Measurements from ENCODE around the gene FAM89B. TPM values are rescaled to one million over a fixed set of nuclear protein-coding genes. Genes with fewer than 3 reads are reported as not detected.

The FAM89B gene
- total RNA-seq, 1 donor from 2014 or later: 47.5 TPM

DNA sequence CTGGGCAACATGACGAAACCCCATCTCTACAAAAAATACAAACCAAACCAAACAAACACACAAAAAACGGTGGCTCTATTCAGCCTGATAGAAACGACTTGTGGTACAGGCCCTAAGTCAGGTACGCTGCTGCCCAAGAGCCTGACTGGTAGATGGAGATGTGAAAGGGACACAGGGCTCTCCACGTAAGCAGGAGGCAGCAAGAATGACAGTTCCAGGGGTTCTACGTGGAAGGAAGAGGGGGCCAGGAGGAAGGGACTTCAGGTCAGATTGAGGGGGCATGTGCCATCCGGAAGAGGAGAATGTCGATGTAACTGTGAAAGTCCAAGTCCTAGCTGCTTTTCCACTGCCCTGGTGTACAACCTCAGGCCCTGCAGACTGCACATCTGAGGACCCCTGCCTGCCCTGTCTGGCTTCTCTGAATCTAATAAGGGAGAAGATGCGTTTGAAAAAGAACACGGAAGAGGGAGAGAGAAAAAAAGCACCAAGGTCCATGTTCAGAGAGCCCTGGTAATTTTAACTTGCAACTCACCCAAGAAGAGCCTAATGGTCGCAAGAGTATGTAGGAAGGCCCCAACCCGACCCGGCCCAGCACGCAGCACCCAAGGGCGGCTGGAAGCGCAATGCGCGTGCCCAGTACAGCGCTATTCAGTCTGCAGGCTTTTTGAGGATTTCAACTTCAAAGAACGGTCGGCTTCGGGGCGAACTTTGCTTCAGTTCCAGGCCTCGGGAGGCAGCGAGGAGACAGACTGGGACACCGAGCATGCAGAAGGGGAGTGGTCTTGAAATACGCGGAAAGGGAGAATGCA, 3.0 kb upstream of the FAM89B start:
- Histone ChIP-seq H2AFZ (ENCODE audit: low read depth, low read length) (peak overlapping the region; percentile 85), H3K9ac (ENCODE audit: low read length) (peak overlapping the region; percentile 91), H3K4me2 (ENCODE audit: low read length) (peak overlapping the region; percentile 98), H3K79me2 (ENCODE audit: insufficient read depth, low read length) (peaks cover 58% of the 10 kb centered on the region), H4K20me1 (ENCODE audit: insufficient read depth, low read length) (peaks cover 27% of the 10 kb centered on the region), H3K9me3 (ENCODE audit: insufficient read depth, low read depth, low read length) (no peaks in the 10 kb centered on the region), H3K4me3 (ENCODE audit: insufficient read depth, low read depth, low read length) (peak overlapping the region; percentile 91), H3K4me1 (ENCODE audit: insufficient read depth, low read length) (peaks cover 49% of the 10 kb centered on the region), H3K36me3 (ENCODE audit: insufficient read depth, low read length) (no peaks in the 10 kb centered on the region), H3K27ac (ENCODE audit: low read depth, low read length) (peak overlapping the region; percentile 72), H3K27me3 (ENCODE audit: insufficient read depth, low read length) (no peaks in the 10 kb centered on the region)
- FAIRE-seq: no peak
- TF ChIP-seq, protein P1, sequence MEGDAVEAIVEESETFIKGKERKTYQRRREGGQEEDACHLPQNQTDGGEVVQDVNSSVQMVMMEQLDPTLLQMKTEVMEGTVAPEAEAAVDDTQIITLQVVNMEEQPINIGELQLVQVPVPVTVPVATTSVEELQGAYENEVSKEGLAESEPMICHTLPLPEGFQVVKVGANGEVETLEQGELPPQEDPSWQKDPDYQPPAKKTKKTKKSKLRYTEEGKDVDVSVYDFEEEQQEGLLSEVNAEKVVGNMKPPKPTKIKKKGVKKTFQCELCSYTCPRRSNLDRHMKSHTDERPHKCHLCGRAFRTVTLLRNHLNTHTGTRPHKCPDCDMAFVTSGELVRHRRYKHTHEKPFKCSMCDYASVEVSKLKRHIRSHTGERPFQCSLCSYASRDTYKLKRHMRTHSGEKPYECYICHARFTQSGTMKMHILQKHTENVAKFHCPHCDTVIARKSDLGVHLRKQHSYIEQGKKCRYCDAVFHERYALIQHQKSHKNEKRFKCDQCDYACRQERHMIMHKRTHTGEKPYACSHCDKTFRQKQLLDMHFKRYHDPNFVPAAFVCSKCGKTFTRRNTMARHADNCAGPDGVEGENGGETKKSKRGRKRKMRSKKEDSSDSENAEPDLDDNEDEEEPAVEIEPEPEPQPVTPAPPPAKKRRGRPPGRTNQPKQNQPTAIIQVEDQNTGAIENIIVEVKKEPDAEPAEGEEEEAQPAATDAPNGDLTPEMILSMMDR (IDR thresholded peaks at IDR 0.05; ENCODE audit: insufficient read depth, low read depth, low read length): no peak
- TF ChIP-seq EZH2 (IDR thresholded peaks at IDR 0.05; ENCODE audit: insufficient read depth, low read length): no peak
- H3K9me3 Mint-ChIP-seq (ENCODE audit: unreplicated experiment): no peaks in the 10 kb centered on the region
- DNase-seq (ENCODE audit: low read depth): no peak
- peaks cover 2% of the 10 kb centered on the region for H3K36me3 Mint-ChIP-seq (ENCODE audit: low read depth, unreplicated experiment)
- peaks cover 25% of the 10 kb centered on the region for H3K4me1 Mint-ChIP-seq (ENCODE audit: low read depth, unreplicated experiment)
- H3K27me3 Mint-ChIP-seq (ENCODE audit: low read depth, unreplicated experiment): no peaks in the 10 kb centered on the region
- H3K4me3 Mint-ChIP-seq (ENCODE audit: unreplicated experiment): peak overlapping the region; percentile 98
- H3K27ac Mint-ChIP-seq (ENCODE audit: unreplicated experiment): peak overlapping the region; percentile 87

DNA sequence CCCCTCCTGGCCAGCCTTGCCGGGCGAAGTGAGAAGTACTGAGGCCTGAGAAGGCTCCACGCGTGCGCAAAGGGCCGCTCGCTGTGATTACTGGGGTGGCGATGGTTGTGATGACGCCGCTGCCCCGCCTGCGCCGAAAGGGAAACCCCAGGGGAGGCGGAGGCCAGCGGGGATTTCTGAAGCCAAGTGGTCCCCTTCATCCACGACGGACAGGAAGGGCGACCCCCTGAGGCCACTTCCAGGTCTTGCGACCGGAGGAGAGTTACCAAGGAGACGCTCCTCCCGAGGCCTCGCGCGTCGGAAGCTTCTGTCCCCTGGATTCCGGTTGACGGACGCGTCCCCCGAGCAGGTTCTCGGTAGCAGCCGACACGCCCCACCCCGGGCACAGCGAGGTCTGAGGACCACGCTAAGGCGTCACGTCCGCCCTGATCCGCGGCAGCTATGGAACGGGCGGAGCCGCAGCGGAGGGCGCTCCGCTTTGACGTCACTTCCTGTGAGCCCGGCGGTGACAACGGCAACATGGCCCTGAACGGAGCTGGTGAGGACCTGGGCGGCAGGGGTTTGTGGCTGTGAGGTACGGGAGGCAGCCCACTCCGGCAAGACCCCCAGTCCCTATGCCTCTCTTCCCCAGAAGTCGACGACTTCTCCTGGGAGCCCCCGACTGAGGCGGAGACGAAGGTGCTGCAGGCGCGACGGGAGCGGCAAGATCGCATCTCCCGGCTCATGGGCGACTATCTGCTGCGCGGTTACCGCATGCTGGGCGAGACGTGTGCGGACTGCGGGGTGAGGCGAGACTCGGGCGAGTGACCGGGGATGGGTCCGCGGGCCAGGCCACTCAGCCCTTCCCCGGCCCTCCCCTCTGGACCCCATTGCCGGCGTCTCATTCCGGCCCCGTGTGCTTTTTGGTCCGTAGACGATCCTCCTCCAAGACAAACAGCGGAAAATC, 2.1 kb upstream of the FAM89B start, which contains the start of gene ZNRD2:
Gene ZNRD2 (plus strand): TSS at position 505 of the 946 bp plus-strand sequence. CDS start 15 bp downstream, at position 520.
- H3K4me2 ChIP-seq (ENCODE audit: low read length): peak within 1 kb of the TSS; percentile 98
- peaks cover 56% of the 10 kb centered on the region for H3K4me1 ChIP-seq (ENCODE audit: insufficient read depth, low read length)
- no peak for TF ChIP-seq EZH2 (IDR thresholded peaks at IDR 0.05; ENCODE audit: insufficient read depth, low read length)
- TF ChIP-seq, protein P1 (IDR thresholded peaks at IDR 0.05; ENCODE audit: insufficient read depth, low read depth, low read length): peak; percentile 37
- peak within 1 kb of the TSS; percentile 91 for H3K4me3 ChIP-seq (ENCODE audit: insufficient read depth, low read depth, low read length)
- DNase-seq (ENCODE audit: low read depth) (peak; percentile 97), FAIRE-seq (no peak)
- peaks cover 58% of the 10 kb centered on the region for H3K79me2 ChIP-seq (ENCODE audit: insufficient read depth, low read length)
- peaks cover 28% of the 10 kb centered on the region for H4K20me1 ChIP-seq (ENCODE audit: insufficient read depth, low read length)
- peak within 1 kb of the TSS; percentile 72 for H3K27ac ChIP-seq (ENCODE audit: low read depth, low read length)
- H3K4me3 Mint-ChIP-seq (ENCODE audit: unreplicated experiment): peak within 1 kb of the TSS; percentile 98
- H3K27me3 ChIP-seq (ENCODE audit: insufficient read depth, low read length): no peaks in the 10 kb centered on the region
- peak within 1 kb of the TSS; percentile 87 for H3K27ac Mint-ChIP-seq (ENCODE audit: unreplicated experiment)
- H2AFZ ChIP-seq (ENCODE audit: low read depth, low read length): peak within 1 kb of the TSS; percentile 85
- peaks cover 2% of the 10 kb centered on the region for H3K36me3 Mint-ChIP-seq (ENCODE audit: low read depth, unreplicated experiment)
- no peaks in the 10 kb centered on the region for H3K9me3 ChIP-seq (ENCODE audit: insufficient read depth, low read depth, low read length)
- H3K9me3 Mint-ChIP-seq (ENCODE audit: unreplicated experiment): no peaks in the 10 kb centered on the region
- peak within 1 kb of the TSS; percentile 91 for H3K9ac ChIP-seq (ENCODE audit: low read length)
- no peaks in the 10 kb centered on the region for H3K27me3 Mint-ChIP-seq (ENCODE audit: low read depth, unreplicated experiment)
- H3K36me3 ChIP-seq (ENCODE audit: insufficient read depth, low read length): no peaks in the 10 kb centered on the region
- peaks cover 29% of the 10 kb centered on the region for H3K4me1 Mint-ChIP-seq (ENCODE audit: low read depth, unreplicated experiment)

All from astrocyte (in vitro differentiated cells and primary cell).